Right atrium auricular region (tissue), 2 donors: ENCODE data around the gene NPW. TPM values are rescaled to one million over a fixed set of nuclear protein-coding genes. Genes with fewer than 3 reads are reported as not detected.
A peak's percentile ranks its signal among the peaks of the same experiment; 100 is the strongest.

Experiments
- DNase-seq: peaks from one replicate; pipeline ENCODE4 v3.0.0-alpha.2; 2019; ENCODE audit warnings: low spot score
- H3K27ac ChIP-seq, 2 donors: fragments of 200-600 bp; sonication (generic); 1 replicate in 1 of 2; 2 replicates in 1 of 2; pipeline ENCODE4 v1.5.1; 2016 to 2019
- H3K27me3 ChIP-seq, 2 donors: fragments of 200-600 bp; sonication (generic); one replicate each; pipeline versions ENCODE4 v1.5.1 to v1.6.0; 2017 to 2019
- H3K36me3 ChIP-seq: fragments of 200-600 bp; sonication (generic); one replicate; pipeline ENCODE4 v1.5.1; 2016
- H3K4me1 ChIP-seq, 2 donors: fragments of 200-600 bp; sonication (generic); one replicate each; pipeline versions ENCODE4 v1.5.1 to v1.6.0; 2017 to 2019
- H3K4me3 ChIP-seq, 2 donors: fragments of 200-600 bp; sonication (generic); 1 replicate in 1 of 2; 2 replicates in 1 of 2; pipeline ENCODE4 v1.5.1; 2017 to 2019; ENCODE audit warnings: mild to moderate bottlenecking in 1 of 2, moderate library complexity in 1 of 2
- H3K9me3 ChIP-seq, 2 donors: fragments of 200-600 bp; sonication (generic); one replicate each; pipeline ENCODE4 v1.5.1; 2019
- CTCF ChIP-seq, 2 donors: fragments of 200-600 bp; sonication (generic); IDR thresholded peaks; one replicate each; pipeline ENCODE4 v1.5.1; 2019; ENCODE audit warnings: antibody characterized with exemption in 2 of 2
- total RNA-seq, 2 donors: library from RNA; depleted of rRNA; stranded (reverse); fragments of >200 nt; gene quantifications; one replicate each; pipeline ENCODE4 v1.1.0, GENCODE V29; 2016

Gene NPW
- total RNA-seq, 2 donors from 2014 or later, result not detected

DNA sequence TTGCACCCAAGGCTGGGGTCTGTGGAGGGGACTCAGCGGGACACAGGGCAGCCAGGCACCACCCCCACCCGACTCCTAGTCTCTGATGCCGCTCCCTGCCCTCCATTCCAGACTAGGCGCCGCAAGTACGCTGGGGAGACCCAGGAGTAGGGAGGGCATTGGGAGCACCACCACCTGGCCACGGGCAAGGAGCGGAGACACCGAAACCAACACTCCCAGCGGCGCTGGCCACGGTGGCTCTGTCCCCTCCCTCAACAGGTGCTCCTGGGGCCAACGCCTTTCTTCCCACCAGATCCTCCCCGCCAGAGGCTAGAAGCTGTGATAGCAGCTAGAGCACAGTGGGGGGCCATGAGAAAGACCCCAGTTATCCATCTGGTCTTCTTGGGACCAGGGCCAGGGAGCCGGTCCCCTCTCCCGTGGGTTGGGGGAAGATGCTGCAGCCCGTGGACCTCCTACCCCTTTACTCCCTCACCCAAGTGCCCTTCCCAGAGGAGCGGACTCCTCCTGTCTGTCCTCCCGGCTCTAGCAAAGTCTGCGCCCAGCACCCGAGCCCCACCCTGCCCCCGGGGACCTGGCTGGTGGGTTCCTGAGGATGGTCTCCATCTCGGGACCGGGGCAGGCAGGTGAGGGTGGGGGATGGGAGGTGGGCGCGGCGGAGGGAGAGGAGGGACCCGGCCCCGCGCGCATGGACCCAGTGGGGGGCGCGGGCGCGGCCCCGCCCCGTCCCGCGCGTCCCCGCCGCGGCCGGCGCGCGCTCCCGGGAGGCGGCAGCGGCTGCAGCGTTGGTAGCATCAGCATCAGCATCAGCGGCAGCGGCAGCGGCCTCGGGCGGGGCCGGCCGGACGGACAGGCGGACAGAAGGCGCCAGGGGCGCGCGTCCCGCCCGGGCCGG lies 30.1 kb upstream of the NPW start, which contains the start of gene SYNGR3:
TSS of gene SYNGR3 (plus strand) at position 762 of the 892 bp plus-strand sequence. CDS start 133 bp downstream, outside the sequence.
- Histone ChIP-seq H3K27ac (no peak within 1 kb of the TSS), H3K27me3 (peaks cover 16 to 26% of the 10 kb centered on the region in 2 donors), H3K4me1 (peaks cover 0 to 43% of the 10 kb centered on the region in 2 donors), H3K36me3 (peaks cover 12% of the 10 kb centered on the region), H3K4me3 (peak within 1 kb of the TSS; percentile 21 to 31), H3K9me3 (no peaks in the 10 kb centered on the region)
- no peak for DNase-seq
- TF ChIP-seq CTCF (IDR thresholded peaks at IDR 0.05), result no peak

DNA sequence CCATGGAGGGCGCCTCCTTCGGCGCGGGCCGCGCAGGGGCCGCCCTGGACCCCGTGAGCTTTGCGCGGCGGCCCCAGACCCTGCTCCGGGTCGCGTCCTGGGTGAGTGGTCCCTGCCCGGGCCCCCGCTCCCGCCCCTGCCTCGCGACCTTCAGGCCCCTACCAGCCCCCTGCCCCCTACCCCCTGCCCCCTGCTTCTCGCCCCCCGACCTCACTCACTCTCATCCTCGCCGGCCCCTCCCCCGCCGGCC lies 29.6 kb upstream of the NPW start:
- no peak for DNase-seq
- TF ChIP-seq CTCF (IDR thresholded peaks at IDR 0.05), result no peak
- peaks cover 0 to 37% of the 10 kb centered on the region in 2 donors for H3K4me1 ChIP-seq
- H3K36me3 ChIP-seq, result peaks cover 12% of the 10 kb centered on the region
- no peak overlapping the region for H3K27ac ChIP-seq
- H3K9me3 ChIP-seq, result no peaks in the 10 kb centered on the region
- peaks cover 16 to 26% of the 10 kb centered on the region in 2 donors for H3K27me3 ChIP-seq
- H3K4me3 ChIP-seq, result peak overlapping the region; percentile 21 to 31

GRCh38 chr16:1990351-1991134 lies 29.0 kb upstream of the NPW start:
- Histone ChIP-seq H3K9me3 (no peaks in the 10 kb centered on the region), H3K4me1 (peaks cover 0 to 33% of the 10 kb centered on the region in 2 donors), H3K36me3 (peaks cover 11% of the 10 kb centered on the region), H3K27me3 (peaks cover 16 to 26% of the 10 kb centered on the region in 2 donors), H3K27ac (no peak overlapping the region), H3K4me3 (peak overlapping the region; percentile 21 to 31)
- DNase-seq, result no peak
- TF ChIP-seq CTCF (IDR thresholded peaks at IDR 0.05), result no peak

- Histone ChIP-seq H3K27me3 (peaks cover 16 to 26% of the 10 kb centered on the region in 2 donors), H3K4me1 (peaks cover 0 to 33% of the 10 kb centered on the region in 2 donors), H3K9me3 (no peaks in the 10 kb centered on the region), H3K27ac (no peak overlapping the region), H3K4me3 (peak overlapping the region in 1 of 2 donors; percentile 55), H3K36me3 (peaks cover 5% of the 10 kb centered on the region)
- TF ChIP-seq CTCF (IDR thresholded peaks at IDR 0.05), result no peak
- no peak for DNase-seq
These were observed 28.4 kb upstream of the NPW start for GRCh38 chr16:1991135-1991551.

GRCh38 chr16:1991588-1991947 lies 28.0 kb upstream of the NPW start:
- no peak for TF ChIP-seq CTCF (IDR thresholded peaks at IDR 0.05)
- Histone ChIP-seq H3K27ac (peak overlapping the region in 1 of 2 donors; percentile 24), H3K4me1 (peaks cover 0 to 33% of the 10 kb centered on the region in 2 donors), H3K9me3 (no peaks in the 10 kb centered on the region), H3K27me3 (peaks cover 16 to 26% of the 10 kb centered on the region in 2 donors), H3K4me3 (peak overlapping the region; percentile 19 to 55), H3K36me3 (peaks cover under 1% of the 10 kb centered on the region)
- DNase-seq, result no peak
